ENCODE data around the gene GCK. TPM values are rescaled to one million over a fixed set of nuclear protein-coding genes. Genes with fewer than 3 reads are reported as not detected.
"Not testable (repeated sequence)": the region's sequence is repeated elsewhere in the genome, so short reads cannot be mapped to it uniquely, and the experiment has no call there.

Gene GCK
- total RNA-seq, 1 donor from 2014 or later, result 0.26 TPM

DNA sequence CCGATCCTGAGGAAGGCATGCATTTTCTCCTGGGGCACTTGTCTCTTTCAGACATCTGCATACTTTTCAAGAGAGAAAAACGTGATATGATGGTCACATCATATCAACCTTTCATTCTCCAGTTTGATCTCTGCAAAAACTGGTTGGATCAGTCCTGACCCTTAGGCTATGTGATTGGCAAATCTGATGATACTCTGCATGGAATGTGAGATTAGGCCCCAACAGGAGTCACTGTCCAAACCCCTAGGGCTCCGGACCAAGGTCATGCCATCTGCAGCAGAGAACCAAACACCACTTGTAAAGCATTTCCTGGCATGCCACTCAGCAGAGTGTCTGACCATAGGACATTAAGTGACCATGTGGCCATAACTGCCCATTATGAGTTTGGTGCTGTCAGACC is 8.6 kb downstream of the GCK start:
- no peak for DNase-seq (ENCODE audit: low read depth in 2 of 2)

DNA sequence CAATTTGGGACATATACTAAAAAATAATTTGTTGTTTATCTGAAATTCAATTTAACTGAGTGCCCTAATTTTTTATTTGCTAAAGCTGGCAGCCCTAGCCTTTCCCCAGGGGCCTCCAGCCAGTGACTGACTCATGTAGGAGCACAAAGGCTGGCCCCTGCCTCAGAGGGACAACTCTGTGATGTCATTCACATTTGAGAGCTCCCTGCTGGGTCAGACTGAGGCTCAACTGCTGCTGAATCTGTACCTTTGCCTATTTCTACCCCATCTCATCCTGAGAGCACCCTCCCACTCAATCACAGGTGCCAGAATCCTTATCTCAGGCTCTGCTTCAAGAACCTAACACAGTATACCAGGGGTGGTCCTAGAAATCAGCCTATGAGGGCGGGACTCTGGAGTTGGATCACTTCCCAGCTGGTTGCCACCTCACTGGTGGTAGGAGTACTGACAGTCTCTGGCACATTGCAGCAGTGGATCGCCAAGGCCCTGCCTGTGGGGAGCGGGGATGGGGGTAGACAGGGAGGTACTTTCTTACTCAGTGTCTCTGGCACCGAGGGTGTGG is 11.6 kb downstream of the GCK start:
- DNase-seq (ENCODE audit: low read depth in 2 of 2), result no peak

DNA sequence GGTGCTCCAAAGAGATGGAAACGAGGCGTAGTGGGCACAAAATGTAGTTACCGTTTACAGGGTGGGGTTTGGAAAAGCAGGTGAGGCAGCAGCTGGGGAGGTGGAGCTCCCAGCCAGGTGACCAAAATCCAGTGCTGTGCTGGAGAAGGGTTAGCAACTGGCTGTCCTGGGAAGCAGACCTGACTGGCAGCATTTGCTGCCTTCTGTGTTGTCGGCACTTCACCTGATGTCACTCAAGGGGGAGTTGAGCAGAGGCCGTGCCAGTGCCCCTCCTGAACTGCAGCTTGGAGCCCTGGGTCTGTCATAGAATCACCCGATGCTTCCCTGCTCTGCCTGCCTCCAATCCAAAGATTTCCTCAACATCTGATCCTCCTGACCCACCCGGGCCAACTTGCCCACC is 12.8 kb downstream of the GCK start:
- DNase-seq (ENCODE audit: low read depth in 2 of 2), result no peak

DNA sequence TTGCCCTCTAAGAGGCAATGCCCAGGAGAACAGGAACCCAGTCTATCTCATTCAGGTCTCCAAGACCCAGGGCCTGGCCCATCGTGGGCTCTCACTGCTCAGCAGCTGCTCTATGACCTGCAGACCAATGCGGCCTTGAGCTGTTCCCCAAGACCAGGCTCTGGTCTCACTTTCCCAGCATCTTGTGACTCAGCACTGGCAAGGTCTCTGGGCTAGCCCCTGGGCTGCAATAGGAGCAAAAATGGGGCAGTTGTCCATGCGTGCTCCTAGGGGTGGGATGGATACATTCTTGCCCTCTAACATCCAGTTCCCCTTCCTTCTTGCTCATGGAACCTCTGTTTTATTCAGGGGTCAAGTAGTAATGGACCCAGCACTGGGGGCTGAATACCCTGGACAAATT is 13.5 kb downstream of the GCK start:
- no peak for DNase-seq (ENCODE audit: low read depth in 2 of 2)

DNA sequence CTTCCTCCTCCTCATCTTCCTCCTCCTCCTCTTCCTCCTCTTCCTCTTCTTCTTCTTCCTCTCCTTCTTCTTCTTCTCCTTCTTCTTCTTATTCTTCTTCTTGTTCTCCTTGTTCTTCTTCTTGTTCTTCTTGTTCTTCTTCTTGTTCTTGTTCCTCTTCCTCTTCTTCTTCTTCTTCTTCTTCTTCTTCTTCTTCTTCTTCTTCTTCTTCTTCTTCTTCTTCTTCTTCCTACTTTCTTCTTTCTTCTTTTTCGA is 14.6 kb downstream of the GCK start:
- not testable (repeated sequence) for DNase-seq (ENCODE audit: low read depth in 2 of 2)

DNA sequence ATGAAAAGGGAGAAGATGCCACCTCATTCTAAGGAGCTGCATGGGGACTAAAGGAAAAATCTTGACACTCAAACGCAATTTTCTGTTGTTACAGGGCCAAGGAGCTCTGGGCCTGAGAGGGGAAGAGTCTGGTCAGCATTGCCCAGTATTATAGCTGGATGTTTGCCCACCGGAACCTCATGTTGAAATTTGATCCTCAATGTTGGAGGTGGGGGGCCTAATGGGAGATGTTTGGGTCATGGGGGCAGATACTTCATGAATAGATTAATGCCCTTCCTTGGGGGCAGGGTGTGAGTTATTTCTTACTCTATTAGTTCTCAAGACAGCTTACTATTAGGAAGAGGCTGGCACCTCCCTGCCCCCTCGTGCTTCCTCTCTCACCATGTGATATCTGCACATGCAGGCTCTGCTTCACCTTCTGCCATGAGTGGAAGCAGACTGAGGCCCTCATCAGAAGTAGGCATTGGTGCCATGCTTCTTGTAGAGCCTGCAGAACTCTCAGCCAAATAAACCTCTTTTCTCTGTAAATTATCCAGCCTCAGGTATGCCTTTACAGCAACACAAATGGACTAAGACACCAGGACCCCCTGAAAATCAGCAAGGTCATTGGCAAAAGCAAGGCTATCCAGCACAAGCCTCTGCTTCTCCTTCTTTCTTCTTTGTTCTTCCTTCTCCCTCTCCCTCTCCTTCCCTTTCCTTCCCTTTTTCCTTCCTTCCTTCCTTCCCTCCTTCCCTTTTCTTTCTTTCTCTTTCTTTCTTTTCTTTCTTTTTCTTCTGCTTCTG is 15.1 kb downstream of the GCK start:
- DNase-seq (ENCODE audit: low read depth in 2 of 2), result no peak

DNA sequence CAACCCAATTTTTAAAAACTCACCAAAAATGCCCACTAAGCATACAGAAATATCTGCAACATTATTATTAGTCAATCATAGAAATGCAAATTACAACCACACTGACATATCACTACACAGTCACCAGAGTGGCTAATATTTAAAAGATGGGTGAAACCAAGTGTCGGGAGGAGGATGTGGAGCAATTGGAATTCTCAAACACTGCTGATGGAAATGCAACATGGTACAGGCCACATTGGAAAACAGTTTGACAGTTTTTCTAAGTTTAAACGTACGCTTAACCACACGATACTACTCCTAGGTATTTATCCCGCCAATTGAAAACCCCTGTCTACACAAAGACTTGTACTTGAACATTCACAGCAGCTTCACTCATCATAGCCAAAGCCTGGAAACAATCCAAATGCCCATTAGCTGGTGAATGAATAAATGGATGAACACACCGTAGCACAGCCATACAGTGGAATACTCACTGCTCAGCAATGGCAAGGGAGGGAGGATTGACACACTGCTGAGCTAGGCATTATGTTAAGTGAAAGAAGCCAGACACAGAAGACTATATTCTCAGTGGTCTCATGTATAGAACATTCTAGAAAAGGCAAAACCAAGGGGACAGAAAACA is 16.3 kb downstream of the GCK start:
- no peak for DNase-seq (ENCODE audit: low read depth in 2 of 2)

DNA sequence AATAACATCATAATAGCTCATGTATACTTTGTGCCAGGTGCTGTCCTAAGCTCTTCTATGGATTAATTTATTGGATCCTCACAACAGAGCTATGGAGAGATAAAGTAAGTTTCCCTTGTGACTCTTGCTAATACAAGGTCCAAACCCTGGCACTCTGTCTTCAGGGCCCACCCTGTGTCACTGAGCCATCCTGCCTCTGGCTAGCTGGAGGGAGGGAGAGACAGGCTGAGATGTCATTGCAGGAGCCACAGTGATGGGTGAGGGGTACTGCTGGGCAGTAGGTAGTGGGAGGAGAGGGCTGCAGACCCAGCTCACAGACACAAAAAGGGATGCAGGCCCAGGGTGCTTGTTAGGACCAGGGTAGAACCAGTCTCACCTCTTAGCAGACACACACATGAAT is 16.9 kb downstream of the GCK start:
- DNase-seq (ENCODE audit: low read depth in 2 of 2), result no peak

DNA sequence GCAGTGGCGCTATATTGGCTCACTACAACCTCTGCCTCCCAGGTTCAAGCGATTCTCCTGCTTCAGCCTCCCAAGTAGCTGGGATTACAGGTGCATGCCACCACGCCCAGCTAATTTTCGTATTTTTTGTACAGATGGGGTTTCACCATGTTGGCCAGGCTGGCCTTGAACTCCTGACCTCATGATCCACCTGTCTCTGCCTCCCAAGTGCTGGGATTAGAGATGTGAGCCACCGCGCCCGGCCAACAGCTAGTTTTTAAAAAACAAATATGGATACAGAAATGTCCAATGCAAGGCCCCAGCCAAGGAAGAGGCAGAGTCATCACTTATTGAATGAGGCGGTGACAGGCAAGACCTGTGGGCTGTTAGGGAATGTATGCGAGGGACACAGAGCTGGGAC is 17.3 kb downstream of the GCK start:
- DNase-seq (ENCODE audit: low read depth in 2 of 2), result not testable (repeated sequence)

DNA sequence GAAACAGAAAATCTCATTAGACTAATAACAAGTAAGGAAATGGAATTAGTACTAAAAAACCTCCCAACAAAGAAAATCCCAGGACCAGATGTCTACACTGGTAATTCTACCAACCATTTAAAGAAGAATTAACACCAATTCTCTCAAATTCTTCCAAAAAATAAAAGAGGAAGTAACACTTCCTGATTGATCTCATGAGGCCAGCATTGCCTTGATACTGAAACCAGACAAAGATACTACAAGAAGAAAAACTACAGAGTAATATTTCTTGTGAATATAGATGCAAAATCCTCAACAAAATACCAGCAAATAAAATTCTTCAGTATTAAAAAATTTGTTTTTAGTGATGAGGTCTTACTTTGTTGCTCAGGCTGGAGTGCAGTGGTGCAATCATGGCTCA is 21.3 kb downstream of the GCK start:
- no peak for DNase-seq (ENCODE audit: low read depth in 2 of 2)

DNA sequence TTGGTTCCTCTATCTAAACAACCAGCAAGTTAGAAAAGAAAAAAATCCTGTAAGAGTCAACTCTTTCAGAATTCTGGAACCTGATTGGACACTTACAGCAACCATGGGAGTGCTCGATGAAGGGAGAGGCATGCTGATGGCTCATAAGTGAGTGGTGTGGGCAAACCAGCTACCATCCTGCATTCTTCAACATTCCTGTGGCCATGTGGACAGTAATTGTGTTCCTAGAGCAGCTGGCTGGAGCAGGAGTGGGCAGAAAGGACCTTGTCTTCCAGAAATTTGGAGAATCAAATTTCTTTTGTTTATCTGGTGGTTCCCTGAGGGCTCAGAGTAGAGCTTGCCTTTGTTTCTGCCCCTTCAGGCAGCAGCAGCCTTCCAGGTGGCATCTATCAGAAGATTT is 25.6 kb downstream of the GCK start:
- no peak for DNase-seq (ENCODE audit: low read depth in 2 of 2)

DNA sequence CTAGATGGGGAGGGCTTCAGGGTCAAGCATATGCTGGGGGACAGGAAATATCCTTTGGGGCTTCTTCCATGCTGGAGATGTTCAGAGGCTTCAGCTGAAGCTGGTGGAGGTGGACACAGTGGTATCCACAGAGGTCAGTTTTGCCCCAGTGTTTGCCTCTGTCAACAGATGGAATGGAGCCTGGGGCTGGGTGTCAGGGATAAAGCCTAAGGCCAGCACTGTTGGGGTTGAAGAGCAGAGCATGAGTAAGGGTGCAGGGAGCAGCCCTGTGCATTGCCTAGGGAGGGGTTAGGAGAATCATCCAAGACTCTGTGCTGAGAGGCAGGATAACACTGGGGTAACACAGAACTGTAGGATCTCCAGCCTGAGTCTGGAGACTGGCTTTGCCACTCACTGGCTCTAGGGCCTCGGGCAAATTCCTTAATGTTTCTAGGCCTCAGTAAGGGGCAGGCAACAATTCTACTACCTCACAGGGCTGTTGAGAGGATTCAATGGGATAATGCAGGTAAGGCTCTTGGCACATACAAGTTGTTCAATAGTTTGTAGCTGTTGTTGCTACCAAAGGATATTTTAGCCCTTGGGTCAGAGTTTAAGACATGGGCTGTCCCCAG is 26.3 kb downstream of the GCK start:
- DNase-seq (ENCODE audit: low read depth in 2 of 2), result no peak

DNA sequence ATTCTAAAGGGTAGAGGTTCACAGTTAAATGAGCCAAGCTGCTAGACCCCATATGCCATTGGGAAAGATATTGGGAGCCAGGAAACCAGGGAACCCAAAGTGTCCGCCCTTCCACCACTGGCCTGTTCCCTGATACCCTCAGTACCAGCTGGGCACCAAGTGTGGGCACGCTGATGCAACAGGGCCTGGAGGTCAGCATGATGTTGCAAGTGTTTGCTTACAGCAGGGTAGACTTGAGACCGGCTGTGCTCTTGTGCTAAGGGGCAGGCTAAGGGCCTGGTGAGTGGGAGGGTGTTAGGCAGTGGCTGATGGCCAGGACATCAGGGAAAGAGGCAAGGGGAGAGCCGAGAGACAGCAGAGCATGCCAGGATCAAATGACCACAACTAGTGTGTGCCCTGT is 27.1 kb downstream of the GCK start:
- DNase-seq (ENCODE audit: low read depth in 2 of 2), result no peak

DNA sequence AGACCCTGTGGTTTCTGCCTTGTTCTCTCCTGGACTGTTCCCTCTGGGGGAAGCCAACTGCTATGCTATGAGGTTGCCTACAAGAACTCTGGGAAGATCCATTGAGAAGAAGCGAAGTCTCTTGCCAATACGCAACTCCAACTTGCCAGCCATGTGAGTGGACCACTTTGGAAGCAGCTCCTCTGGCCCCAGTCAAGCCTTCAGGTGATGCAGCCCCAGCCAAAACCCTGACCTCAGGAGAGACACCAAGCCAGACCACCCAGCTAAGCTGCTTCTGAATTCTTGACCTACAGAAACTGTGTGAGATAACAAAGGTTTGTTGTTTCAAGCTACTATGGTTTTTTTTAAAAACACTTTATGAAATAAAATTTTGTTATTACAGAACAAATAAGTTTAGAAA is 27.9 kb downstream of the GCK start:
- DNase-seq (ENCODE audit: low read depth in 2 of 2), result no peak

DNA sequence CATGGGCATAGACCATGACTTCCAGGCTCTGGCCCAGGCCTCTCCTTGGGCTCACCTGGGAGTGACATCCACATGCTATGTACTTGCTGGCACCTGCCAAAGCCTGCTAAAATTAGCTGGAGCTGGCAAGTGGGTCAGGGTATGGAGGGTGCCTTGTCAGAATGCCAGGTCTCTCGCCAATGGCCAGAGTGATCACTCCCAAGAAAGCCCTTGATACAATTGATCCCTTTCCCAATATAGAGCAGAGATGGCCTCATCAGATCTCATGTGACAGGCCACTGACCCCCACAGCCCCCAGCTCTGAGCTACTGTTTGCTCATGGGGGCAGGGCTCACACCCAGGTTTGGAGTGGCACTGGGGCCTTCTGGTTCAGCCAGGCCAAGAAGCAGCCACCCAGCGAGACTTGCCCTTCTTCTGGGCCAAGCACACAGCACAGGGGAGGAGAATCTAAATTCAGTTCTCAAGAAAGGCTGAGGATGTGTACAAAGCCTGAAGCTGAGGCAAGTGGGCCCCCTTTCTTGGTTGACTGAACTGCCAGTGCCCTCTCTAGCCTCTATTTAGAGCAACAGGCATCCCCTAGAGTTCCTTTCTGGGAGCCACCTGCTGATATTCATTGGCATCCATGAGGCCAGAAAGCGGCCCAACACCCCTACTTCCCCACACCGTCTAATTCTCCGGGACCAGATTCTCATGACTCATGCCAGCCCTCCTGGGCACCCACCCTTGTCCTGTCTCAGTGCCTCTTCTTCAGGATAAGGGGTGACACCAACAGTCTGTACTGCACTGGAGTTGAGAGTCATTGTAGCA is 29.2 kb downstream of the GCK start:
- no peak for DNase-seq (ENCODE audit: low read depth in 2 of 2)

DNA sequence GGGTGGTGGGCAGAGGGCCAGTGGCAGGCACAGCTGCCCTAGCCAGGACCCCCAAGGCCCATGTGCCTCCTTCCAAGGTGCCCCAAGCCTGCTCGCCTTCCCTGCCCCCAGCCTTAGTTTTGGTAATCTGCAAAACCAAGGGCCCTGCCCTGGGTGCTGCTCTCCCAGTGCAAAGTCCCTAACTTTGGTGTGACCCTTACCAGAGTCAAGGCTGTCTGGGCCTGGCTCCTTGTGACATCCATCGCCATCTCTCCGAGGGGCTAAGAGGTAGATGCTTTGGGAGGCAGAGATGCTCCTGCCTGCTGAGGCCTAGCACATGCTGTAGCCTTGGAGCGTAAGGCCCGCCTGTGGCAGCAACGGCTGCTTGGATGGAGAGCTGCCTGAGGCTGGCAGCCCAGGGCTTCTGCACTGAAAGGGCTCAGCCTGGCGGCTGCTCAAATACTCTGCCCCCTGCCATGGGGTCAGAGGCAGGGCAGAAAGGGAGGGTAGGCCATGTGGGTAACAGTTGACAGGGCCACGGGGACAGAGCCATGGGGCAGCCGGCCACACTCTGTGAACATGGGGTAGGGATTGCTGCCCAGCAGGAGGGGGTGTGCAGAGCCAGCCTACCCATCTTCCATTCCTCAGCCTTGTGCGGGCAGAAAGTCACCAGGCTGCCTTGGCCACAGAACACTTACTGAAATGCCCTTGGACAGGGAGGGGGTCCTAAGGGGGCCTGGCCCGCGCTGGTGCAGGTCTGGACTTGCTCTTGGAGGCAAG is 30.2 kb downstream of the GCK start:
- no peak for DNase-seq (ENCODE audit: low read depth in 2 of 2)

DNA sequence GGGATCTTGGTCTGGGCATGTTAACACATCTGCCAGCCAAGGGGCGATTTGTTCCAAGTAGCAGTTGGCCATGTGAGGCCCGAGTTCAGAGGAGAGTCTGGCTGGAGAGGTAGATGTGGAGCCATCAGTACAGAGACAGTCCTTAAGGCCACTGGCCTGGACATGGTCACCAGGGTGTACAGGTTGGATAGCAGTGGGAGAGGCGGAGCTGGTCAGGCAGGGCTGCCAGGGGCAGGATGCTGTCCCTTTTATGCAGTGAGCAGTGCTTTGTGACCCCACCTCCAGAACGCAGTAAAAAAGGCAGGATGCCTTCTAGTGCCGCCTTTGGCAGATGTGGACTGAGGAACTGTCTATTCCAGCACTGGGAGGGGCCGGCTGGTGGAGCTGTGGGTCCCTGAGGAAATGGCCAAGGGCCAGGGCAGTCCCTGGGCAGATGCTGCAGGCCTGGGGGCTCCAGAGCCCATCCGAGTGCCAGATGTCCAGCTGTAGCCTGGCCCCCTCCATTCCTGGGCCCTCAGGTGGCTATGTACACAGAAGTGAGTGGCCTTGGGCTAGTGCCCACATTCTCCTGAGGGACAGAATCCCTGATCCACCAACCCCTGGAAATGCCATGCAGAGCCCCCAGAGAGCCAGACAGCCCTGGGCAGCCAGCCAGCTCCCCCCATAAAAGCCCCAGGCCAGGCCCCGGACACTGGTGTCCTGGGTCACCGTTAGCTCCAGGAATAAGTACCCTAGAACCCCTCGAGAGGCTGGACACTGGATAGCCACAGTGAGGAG is 31.0 kb downstream of the GCK start:
- no peak for DNase-seq (ENCODE audit: low read depth in 2 of 2)

DNA sequence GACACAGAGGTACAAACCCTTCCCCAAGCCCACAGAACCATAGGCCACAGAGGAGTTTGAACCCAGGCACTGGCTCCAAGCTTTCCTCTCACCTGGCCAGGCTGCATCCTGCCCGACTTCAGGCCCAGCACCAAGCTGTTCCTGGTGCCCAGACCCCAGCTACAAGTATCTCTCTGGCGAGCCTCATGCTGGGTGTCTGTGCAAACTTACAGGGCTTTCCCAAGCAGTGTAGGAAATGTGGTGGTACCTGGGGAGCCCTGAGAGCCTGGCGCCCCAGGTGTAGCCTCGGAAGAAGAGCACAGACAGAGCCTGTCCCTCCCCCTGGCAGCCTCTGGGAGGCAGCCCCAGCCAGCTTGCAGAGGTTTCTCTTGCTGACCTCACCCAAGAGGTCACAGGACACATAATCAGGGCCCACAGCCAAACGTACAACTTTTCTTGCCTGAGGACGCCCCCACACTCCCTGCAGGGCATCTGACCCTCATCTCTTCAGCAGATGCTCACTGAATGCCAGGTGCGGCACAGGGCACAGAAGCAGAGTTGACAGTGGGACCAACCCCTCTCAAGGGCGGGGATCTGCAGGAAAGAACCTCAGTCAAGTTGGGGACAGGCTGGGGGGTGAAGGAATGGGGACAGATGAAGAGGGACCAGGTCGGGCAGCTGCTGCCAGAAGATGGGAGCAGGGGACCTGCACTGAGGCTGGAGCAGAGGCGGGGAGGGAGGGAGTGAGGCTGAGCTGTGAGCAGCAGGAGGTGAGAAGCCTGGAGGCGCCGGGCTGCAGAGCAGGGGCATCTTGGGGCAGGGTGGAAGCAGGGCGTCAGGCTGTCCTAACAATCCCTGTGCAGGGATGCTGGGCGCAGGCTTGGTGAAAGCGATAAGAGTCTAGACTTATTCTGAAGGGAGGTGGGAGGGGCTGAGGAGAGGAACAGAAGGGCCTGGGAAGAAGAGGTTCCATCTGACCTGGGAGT is 31.8 kb downstream of the GCK start:
- DNase-seq (ENCODE audit: low read depth in 2 of 2), result no peak

DNA sequence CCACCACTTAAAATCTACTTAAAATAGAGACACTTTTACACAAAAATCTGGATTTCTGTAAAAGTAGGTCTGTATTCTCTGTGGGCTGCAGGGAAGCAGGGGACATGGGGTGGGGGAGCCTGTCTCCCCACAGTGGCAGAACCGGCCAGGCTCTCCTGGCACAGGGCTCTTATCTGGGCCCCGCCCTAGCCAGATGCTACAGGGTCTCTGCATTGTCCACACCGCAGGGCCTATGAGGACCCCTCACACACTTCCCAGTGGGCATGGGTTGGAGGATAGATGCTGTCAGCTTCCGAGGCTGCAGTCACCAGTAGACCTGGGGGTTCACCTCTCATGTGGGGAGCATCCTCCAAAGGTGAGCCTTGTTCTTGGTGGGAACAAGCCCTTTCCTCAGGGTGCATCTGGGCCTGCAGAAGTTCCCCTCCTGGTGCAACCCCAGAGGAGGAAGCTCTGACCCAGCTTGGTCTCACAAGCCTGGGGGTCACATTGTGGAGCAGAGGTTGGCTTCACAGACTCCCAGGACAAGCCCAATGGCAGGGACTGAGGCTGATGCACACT is 32.7 kb downstream of the GCK start:
- DNase-seq (ENCODE audit: low read depth in 2 of 2), result no peak
